Suprapubic skin (tissue), 3 donors: ENCODE measurements around the gene JAKMIP1.

Experiments
- EP300 ChIP-seq: sonication (generic); formaldehyde crosslinking; IDR thresholded peaks from one replicate; pipeline ENCODE4 v1.6.1; 2017; ENCODE audit warnings: antibody characterized with exemption
- POLR2A ChIP-seq, 2 donors: fragments of 450-650 bp; IDR thresholded peaks; one replicate each; pipeline ENCODE4 v1.6.1; 2017; ENCODE audit warnings: antibody characterized with exemption in 2 of 2, mild to moderate bottlenecking in 2 of 2, moderate library complexity in 2 of 2
- TF ChIP-seq, protein P1 (sequence below), 2 donors: fragments of 200-600 bp in 1 of 2; fragments of 450-650 bp in 1 of 2; sonication (generic) in 1 of 2; IDR thresholded peaks; one replicate each; pipeline ENCODE4 v1.5.1; 2016 to 2019; ENCODE audit warnings: antibody characterized with exemption in 2 of 2, mild to moderate bottlenecking in 1 of 2, moderate library complexity in 1 of 2

DNA sequence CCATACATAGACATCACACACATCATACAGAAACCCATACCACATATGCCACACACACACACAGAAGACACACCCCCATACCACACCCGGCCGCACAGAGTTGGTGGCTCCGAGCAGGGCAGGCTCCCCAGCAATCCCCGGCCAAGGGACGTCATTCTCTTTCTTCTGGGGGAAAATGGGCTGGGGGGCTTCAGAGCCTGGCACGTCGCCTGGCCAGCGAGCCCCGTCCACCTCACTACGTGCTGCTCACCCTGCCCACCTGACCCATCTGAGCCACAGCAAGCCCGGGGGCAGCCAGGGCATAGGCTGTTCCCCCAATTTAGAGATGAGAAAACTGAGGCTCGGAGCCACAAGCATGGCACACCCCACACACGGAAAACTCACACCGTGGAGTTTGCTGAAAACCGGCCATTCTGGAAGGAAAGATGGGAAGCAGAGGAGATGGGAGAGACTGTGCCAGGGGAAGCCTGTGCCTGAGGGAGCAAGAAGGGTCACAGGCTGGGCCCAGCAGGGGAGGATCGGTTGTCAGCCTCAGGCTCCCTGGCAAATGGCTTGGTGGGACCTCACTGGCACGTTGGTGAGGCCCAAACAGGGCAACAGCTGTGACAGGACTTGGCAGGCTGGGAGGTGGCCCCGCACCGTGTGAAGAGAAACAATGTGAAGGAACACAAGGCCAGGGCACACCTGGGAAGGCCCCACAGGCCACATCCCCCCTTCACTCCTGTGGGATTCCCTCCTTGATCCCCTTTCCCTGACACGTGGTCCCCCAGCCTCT is 73.2 kb downstream of the JAKMIP1 start:
- TF ChIP-seq, protein P1, sequence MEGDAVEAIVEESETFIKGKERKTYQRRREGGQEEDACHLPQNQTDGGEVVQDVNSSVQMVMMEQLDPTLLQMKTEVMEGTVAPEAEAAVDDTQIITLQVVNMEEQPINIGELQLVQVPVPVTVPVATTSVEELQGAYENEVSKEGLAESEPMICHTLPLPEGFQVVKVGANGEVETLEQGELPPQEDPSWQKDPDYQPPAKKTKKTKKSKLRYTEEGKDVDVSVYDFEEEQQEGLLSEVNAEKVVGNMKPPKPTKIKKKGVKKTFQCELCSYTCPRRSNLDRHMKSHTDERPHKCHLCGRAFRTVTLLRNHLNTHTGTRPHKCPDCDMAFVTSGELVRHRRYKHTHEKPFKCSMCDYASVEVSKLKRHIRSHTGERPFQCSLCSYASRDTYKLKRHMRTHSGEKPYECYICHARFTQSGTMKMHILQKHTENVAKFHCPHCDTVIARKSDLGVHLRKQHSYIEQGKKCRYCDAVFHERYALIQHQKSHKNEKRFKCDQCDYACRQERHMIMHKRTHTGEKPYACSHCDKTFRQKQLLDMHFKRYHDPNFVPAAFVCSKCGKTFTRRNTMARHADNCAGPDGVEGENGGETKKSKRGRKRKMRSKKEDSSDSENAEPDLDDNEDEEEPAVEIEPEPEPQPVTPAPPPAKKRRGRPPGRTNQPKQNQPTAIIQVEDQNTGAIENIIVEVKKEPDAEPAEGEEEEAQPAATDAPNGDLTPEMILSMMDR (IDR thresholded peaks at IDR 0.05): no peak
- no peak for TF ChIP-seq EP300
- TF ChIP-seq POLR2A (IDR thresholded peaks at IDR 0.05): no peak
